LNCAP (cell line): ENCODE data around the gene NEDD4L.

Experiments
- TF ChIP-seq, protein P1 (sequence below): fragments of 450-650 bp; IDR thresholded peaks from 2 replicates; pipeline ENCODE4 v1.5.1; 2017; ENCODE audit warnings: mild to moderate bottlenecking

NEDD4L gene

DNA sequence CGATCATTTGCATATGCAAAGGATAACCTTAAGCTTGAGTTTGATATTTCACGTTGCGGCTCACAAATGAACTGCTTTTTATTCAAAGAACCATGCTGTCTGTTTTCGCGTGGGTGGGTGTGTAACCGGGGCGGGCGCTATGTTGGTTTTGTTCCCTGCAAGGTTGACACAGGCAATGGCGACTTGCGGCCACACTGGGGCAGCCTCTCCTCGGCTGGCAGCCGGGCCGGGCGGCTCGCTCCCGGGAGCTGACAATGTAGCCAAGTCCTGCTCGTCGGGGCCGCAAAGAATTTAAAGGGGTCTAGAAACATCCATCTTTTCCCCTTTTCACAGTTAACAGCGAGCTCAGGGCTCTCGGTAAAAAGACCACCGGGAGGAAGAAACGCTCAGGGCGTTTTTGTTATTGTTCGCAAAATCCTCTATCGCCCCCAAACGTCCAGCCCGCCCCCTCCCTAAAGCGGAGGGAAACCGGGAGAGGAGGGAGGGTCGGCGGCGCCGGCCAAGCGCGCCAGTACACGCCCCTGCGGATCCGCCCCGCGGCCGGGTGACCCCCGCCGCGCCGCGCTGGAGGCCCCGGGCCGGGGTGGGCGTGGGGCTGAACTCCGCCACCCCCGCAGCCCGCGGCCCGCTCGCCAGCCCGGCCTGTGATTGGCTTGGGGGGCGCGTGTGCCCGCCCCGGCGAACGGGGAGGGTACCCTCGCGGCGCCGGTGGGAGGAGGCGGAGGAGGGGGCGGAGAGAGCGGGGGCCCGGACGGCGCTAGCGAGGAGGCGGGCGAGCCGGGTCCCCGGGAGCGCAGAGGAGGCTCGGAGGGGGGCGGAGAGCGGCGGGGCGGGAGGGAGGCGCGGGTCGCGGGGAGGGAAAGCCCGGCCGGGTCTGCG lies at the start of gene NEDD4L:
TSS of gene NEDD4L (plus strand) at position 736 of the 879 bp plus-strand sequence. CDS start 435 bp downstream, outside the sequence.
- TF ChIP-seq, protein P1, sequence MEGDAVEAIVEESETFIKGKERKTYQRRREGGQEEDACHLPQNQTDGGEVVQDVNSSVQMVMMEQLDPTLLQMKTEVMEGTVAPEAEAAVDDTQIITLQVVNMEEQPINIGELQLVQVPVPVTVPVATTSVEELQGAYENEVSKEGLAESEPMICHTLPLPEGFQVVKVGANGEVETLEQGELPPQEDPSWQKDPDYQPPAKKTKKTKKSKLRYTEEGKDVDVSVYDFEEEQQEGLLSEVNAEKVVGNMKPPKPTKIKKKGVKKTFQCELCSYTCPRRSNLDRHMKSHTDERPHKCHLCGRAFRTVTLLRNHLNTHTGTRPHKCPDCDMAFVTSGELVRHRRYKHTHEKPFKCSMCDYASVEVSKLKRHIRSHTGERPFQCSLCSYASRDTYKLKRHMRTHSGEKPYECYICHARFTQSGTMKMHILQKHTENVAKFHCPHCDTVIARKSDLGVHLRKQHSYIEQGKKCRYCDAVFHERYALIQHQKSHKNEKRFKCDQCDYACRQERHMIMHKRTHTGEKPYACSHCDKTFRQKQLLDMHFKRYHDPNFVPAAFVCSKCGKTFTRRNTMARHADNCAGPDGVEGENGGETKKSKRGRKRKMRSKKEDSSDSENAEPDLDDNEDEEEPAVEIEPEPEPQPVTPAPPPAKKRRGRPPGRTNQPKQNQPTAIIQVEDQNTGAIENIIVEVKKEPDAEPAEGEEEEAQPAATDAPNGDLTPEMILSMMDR = peak; percentile 92

DNA sequence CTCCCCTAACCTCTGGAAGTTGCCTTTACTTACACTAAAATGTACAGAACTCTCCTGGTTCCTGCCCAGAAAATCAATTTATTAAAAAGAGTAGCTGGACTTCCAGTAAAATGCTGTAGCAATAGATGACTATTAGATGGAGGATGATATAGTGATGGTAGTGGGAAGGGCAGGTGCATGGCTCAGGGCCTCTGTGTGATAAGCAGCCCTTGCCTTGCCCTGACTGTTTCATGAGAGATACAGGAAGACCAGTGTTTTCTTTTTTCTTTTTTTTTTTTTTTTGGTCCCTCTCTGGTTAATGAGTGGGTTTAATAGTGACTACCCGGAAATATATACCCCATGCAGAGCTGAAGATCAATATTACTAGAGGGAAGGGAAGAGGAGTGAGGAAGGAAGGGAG lies 48.7 kb upstream of the NEDD4L start:
- TF ChIP-seq, protein P1 = no peak

DNA sequence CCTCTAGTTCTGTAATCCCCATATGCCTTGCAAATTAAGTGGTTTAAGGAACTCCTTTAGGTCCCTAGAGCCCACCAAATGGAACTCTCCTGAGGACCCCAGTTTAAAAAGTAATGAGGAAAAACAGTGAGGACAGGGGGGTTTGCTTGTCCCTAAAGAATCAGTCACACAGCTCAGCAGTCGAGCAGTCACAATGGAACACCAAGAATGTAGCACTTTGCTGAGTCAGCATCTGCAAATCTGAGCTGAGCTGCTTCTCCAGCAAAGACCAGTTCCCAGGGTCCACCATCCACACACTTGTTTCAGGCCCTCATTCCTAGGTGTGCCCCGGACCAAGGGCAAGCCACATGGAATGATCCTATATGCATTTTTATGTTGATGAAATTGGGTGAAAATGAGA lies 46.2 kb upstream of the NEDD4L start:
- TF ChIP-seq, protein P1 = no peak

DNA sequence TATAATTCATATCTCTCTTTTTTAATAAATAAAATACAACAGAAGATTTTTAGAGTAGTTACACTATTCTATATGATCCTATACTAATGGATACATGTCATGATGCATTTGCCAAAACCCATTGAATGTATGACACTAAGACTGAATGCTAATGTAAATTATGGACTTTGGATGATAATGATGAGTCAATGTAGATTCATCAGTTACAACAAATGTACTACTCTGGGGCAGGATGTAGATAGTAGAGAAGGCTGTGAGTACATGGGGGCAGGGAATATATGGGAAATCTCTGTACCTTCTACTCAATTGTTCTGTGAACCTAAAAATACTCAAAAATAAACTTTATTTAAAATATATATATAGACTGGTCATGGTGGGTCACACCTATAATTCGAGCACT lies 45.6 kb upstream of the NEDD4L start:
- TF ChIP-seq, protein P1 = no peak

DNA sequence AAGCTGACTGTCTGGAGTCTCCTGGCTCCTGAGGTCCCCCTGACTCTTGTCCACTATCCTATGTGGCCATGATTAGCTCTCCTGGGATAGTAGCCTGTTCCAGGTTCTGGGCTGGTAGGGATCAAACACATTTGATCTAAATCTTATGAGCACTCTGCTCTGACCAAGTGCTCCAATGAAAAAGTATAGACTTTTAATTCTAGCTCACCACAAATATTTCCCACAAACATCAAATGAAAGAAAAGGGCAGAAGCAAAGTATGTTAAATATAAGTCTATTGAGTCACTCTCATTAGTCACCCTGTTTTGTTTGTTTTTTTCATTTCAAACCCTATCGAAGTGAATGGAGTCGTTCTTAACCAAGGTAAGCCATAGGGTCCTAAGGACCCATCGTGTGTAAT lies 39.7 kb upstream of the NEDD4L start:
- TF ChIP-seq, protein P1 = no peak

DNA sequence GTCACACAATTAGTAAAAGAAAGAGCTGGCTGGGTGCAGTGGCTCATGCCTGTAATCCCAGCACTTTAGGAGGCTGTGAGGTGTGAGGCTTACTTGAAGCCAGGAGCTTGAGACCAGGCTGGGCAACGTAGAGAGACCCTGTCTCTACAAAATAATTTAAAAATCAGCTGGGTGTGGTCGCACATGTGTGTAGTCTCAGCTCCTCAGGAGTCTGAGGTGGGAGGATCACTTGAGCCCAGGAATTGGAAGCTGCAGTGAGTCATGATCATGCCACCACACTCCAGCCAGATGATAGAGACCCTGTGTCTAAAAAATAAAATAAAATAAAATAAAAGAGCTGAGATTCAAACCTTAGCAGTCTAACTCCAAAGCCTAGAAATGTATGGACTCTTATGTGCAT lies 39.0 kb upstream of the NEDD4L start:
- TF ChIP-seq, protein P1 = no peak

DNA sequence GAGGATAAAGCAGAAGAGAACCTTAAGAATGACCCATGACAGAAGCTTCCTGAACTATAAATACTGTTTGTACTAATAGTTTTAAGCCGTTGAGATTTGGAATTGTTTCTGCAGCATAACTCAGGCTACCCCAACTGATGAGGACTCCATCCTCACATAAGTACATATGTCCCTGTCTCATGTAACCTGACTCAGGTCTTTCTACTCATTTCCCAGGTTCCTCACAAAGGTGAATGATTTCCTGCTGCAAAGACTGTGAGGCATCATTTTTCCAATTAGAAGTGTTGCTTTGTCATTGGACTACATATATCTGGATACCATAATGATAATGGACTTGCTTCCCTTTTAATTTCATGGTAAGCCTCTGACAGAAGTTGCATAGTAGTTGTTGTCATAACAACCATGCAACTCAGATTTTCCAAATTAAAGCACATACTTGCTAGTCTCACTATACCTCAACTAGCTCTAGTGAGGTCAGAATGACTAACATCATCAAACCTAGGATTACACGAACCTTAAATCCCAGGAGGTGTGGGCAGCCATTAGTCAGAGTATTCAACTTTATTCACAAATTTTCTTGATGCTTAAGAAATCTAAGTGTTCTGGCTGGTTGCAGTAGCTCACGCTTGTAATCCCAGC lies 38.0 kb upstream of the NEDD4L start:
- TF ChIP-seq, protein P1 = no peak
